Fibroblast of skin of abdomen (primary cell): ENCODE measurements around the gene WDR27.

Experiments
- DNase-seq: peaks from one replicate; pipeline ENCODE4 v3.0.0-alpha.2; 2013

Gene WDR27

DNA sequence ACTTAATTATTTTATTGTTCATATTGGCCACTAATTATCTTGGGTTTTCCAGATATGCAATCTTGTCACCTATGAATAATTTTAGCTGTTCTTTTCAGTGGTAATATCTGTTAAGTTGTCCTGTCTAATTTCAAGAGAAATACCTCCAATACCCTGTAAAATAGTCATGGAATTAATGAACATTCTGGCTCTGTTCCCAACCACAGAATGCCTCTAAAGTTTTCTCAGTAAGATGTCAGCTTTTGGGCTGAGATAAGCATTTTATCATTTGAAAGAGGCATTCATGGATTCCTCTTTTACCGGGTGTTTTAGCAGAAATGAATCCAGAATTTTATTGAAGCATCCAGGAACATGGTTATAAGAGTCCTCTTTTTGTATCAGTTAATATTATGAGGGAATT lies 109.3 kb downstream of the WDR27 start:
- DNase-seq, result peak; percentile 89

DNA sequence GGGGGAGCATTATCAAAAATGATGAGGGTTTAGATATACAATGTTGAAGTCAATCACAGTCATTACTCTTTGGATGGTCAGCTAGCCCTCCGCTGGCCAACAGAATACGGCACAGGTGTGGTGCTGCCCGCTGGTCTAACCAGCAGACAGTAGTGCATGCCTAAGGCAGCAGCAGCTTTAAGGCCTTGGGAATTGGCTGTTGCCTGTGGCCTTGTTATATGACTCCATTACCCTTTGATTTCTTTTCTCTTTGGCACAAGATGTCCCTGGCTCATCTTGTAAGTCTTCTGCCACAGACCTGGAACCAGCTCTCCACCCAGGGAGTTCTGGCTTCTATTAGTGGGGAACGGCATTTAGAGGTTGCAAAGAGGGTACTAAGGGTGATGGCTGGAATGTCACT lies 110.2 kb downstream of the WDR27 start:
- no peak for DNase-seq

DNA sequence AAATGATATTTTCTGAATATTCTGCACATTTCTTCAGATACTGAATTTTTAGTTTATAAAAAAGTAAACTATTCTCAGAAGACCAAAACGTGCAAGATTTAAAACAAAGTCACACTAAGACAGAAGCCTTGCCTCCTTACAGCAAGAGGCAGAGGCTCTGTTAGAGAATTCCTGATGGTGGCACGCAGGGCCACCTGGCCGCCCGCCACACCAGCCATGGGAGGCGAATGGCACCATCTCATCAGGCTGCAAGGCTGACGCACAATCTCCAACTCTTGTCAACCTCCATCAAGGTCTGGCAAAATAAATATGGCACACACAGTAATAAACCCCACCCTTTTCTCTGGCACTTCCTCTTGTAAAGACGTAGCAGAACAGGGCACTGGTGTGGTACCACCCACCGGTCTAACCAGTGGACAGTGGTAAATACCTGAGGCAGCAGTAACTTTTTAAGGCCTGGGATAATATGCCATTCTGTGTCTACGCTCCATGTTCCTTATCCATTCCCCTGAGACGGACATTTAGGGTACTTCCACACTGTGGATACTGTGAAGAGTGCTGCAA lies 111.4 kb downstream of the WDR27 start:
- DNase-seq, result no peak

DNA sequence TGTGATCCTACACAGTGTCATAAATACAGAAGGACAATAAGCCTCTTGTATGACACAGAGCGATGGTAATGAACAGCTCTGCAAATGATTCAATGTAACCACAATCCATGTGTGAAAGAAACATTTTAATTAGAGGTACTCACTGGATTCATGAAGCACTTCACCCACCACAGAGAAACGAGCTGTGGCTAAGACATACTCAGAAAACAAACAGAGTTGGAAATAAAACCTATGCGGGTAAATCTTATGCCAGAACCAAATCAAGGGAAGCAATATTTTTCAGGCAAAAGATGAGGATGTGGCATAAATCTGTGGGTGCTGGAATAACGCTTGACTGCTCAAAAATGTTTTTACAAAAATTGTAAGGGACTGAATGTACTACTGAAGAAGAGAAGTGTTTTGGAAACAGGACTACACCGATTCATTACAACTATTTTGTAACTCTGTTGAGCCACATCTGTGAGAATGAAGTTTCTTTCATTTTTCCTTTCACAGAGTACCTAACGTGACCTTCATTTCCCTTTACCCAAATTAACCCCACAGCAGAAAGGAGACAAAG lies 112.1 kb downstream of the WDR27 start:
- peak; percentile 84 for DNase-seq

DNA sequence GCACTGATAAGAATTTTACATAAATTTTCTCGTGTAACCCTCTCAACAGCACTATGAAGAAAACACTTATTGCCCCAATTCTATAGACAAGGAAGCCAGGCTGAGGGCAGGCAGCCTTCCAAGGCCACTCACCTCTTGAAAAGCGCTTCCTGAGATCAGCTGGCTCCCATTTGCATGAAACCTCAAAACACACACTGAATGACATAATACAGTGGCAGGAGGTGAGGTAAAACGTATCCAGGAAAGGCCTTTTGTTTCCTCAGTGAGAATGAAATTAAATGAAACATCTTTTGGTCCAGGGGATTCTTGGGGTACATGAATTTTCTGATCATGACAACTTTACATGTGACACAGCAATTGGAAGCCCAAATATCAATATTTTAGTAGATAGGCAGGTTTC lies 112.5 kb downstream of the WDR27 start:
- DNase-seq, result peak; percentile 59

DNA sequence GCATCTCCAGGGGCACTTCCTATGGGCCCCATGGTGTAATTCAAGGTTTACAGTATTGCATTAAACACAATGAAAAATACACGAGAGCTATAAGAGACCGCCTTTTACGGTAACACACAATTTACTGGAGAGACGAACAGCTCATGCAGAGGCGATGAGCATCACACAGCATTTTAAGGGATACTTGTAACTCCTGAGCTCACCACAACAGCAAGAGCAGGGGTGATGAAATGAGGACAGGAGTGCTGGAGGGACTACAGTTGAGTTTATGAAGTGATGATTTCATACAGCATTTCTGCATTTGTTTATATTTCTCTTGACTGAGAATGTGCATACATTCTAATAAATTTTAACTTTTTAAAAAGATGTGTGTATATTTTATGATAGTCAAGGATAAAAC lies 113.9 kb downstream of the WDR27 start:
- peak; percentile 74 for DNase-seq

DNA sequence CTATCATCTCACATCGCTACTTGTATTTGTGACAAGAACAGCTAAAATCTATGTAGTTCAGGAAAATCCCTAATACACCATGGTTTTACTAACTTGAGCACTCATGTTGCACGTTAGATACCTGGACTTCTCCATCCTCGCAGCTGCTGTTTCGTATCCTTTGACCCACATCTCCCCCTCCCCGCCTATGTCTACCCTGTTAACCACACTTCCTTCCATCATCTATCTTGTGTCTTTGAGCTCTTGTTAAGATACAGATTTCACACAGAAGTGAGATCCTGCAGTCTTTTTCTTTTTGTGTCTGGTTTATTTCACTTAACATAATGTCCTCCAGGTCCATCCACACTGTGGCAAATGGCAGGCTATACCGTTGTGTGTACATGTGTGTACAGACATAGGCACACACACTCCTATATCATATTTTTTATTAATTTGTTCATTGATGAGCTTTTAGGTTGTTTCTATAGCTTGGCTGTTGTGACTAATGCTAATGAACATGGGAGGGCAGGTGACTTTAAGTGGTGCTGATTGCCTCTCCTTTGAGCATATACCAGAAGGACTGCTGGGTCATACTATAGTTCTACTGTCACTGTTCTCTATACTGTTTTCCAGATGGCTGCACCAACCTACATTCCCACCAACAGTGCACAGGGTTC lies 117.8 kb downstream of the WDR27 start:
- DNase-seq, result no peak

DNA sequence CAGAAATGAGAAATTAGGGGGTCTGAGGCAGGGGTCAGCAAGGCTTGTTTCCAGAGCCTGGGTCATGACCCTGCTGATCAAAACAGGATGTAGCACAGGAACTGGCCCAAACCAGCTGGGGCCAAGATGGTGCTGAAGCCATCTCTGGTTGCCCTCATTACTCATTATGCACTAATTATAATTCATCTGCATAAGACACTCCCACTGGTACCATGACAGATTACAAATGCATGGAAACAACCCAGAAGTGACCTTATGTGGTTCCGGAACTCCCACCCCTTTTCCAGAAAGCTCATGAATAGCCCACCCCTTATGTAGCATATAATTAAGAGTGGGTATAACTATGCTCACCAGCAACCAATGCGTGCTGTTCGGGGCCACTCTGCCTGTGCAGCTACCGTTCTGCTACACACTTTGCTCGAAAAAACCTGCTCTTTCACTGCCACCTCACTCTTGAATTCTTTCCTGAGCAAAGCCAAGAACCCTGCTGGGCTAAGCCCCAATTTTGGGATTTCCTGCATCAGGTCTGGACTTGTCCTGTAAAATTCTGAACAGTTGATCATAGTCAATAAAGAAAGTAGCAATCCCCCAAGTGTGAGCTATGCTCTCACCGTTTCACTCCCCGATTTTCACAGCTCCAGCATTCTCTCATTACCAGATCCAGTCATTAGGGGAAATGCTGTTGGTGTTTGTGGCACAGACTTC lies 122.3 kb downstream of the WDR27 start:
- DNase-seq, result no peak

DNA sequence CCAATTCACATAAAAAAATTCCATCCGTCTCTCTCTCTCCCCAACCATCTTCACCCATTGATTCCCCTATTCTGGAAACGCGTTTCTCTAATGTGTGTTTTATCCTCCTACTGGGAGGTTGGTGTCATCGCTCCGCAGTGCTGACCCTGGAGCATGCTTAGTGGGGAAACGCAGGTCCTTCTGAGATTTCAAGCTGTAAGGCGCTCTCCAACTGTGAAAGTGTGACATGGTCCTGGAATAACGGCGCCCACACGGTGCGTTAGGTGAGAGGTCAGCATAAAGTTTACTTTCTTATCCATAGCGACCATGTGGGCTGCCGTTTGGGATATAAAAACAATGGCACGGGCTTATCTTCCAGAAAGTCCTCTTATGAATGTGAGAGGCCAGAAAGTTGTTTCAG lies 123.9 kb downstream of the WDR27 start:
- no peak for DNase-seq

DNA sequence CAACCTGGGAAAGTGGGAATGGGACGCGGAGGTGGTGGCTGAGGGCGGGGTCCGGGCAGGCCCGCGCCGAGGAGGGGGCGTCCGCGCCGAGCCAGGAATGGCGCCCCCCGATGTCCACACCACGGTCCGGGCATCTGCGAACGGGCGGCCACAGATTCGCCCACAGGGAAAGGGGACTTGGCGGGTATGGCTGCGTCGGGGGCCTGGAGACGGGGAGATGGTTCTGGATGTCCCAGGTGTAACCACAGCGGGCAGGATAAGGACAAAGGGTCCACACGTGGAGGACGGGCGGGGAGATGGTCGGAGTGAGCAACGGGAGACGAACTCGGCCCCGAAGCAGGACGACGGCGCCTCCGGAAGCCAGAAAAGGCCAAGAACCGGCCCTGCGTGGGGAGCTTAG lies 124.6 kb downstream of the WDR27 start:
- no peak for DNase-seq

DNA sequence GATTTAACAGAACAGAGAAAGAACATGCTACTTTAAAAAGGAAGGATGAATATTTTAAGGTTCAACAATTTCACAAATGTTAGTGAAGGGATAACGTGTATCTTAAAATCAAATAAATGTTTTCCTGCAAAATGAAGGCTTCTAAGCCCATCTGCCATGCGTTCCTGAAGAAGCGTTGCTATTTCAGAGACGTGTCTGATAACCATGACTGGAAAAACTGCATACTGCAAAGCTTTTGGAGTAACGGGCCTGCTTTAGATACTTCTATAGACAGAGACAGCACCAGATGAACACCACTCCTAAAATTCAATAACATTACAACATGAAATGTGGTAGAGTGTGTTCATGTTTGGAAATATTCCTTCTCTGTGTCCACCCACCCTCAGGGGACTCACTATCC lies 126.0 kb downstream of the WDR27 start:
- no peak for DNase-seq

DNA sequence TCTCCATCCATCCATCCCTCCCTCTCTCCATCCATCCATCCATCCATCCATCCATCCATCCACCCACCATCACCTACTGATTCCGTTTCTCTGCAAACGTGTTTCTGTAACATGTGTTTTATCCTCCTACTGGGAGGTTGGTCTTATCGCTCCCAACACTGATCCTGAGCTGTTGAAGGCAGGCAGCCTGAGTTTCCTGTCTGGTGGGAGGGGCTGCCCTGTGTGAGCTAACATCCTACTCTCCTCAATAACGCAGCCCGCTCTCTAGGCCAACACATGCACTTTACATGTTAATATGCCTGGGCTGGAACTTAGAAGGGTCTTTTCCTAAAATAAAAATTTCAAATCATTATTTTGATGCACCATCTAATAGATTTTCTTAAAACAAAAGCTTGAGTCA lies 126.5 kb downstream of the WDR27 start:
- DNase-seq, result no peak

DNA sequence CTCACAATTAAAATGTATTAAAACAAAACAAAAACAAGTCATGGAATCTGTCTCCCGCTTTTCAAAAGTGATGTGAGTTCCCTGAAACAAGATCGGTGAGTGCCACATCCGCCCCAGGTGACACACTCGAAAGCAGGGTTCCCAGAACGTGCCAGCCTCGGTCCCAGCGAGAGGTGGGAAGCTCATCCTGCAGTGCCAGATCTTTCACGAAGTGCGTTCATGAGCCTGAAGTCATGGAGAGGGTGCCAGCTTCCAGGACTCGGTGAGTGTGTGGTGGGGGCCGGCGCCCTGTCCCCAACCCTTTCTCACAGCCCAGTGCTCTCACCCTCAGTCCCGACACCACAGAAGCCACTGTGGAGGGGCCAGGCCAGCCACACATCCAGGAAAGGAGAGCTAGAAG lies 127.4 kb downstream of the WDR27 start:
- DNase-seq, result no peak

DNA sequence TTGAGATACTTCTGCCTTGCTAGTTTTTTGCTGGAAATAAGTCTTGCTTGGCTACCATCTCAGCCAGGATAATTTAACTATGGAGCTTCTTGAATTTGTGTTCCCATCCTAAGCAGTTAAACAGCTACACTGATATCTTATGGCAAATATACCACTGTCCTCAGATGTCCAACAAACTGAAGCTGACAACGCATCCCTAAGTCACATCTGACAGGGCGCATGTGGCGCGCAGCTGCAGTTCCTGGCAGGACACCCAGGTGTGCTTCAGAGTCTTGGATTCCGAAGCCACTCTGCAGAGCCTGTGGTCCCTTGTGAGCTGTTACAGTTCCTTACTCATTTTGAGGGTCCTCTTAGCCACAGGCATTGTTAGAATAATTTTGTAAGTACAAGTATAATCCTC lies 127.9 kb downstream of the WDR27 start:
- peak; percentile 39 for DNase-seq

DNA sequence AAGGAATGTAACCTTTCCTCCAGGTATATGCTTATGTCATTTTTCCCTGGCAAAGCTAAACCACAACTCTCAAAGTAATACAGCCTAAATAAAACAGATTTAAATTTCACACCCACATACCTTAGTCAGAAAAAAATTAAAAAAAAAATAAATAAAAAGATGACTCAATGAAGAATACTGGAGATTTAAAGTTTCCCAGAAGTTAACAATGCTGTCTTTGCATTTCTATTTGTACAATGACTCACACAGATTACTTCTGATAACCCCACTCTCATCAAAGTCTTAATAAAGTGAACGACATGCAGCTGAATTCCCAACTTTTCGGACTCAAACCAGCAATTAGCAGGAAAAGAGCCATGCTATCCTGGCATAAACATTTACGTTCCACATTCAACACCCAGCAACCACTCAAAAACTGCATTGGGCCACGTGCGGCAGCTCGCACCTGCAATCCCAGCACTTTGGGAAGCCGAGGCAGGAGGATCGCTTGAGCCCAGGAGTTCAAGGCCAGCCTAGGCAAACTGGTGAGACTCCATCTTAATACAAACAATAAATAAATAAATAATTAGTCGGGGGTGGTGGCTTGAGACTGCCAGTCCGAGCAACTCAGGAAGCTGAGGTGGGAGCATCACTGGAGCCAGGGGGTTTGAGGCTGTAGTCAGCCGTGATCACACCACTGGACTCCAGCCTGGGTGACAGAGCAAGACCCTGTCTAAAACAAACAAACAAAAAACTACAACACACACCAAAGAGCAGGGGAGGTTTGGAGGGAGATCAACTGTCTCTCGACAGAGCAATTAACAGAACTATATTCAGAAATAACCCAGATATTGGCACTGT lies 130.5 kb downstream of the WDR27 start:
- peak; percentile 66 for DNase-seq

DNA sequence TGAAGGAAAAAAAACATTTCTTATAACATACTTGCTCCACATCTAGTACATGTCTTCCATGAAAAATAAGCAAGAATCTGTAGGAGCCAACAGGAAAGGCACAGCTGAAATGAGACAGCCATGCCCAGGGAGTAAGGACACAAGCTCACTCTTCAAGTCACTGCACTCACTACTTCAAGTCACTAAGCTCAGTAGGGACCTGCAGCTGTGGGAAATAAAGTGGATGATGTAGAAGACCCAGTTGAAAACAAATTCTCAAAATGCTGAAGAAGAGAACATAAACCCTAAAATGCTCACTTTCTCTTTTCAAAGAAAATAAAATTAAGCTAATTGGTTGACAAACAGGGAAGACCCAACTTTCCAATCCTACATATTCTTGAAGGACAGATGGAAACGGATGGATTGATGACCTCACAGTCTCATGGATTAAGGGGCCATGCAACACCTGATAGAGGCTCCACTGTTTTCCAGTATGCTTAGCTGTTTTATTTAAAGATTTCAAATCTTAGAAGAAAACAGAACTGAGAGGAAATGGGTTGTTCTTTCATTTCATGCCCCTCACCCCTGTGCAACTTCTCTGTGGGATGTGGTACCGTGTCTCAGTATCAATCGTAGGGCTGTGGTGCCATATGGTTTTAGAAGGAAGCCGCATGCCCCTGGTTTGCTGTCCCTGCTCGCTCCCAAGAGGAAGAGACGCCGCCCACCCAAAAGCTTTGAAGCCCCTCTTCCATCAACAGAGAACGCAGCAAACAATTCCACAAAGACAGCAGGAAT lies 133.3 kb downstream of the WDR27 start:
- no peak for DNase-seq

DNA sequence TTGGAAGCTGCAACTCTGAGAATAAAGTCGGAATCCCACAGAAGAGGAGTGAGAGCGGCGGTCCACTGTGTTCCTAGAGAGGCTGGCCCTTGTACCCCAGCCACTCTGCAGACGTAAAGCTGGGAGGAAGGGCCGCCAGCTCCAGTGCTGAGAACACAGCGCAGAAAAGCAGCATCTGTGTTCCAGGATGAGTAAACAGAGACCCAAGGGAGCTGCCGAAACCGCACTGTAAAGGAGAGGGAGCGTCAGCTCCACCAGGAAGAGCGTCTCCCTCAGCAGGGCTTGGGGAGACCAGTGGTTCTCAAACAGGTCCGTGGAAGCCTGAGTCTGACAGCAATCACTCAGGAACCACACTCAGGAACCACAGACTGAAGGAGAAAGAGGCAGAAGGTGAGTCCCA lies 134.0 kb downstream of the WDR27 start:
- DNase-seq, result peak; percentile 56

DNA sequence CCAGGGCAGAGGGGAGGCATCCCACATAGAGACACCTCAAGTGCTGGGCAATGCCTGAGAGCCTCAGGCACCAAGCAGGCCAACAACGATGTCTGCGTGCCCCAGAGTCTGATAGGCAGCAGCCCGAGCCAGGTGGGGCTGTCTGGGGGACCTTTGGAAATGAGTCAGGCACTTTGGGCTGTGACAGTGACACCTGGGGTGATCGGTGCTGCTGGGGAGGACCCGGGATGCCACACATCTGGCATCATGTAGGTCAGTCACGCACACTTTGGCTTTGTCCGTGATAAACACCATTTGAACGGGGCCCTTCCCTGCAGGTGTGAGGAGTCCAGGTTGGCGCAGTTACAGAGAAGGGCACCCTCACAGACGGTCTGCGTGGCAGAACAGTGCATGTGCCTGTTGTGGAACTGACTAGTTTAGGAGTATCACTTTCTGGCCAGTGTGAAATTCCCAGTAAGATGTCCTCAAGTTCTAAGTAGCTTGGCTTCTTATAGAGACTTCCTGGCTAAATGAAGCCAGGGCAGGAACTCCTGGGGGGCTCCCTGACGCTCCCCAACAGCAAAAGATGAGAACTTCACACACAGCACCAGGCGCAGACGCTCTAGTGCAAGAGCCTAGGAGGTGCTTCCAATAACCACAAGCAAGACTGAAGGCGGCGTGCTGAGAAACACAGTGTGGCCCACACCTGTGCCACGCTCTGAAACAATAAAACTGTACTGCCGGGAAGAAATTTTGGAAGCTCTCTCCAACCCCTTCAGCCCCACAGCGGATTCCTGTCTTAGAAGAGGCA lies 134.7 kb downstream of the WDR27 start:
- no peak for DNase-seq

DNA sequence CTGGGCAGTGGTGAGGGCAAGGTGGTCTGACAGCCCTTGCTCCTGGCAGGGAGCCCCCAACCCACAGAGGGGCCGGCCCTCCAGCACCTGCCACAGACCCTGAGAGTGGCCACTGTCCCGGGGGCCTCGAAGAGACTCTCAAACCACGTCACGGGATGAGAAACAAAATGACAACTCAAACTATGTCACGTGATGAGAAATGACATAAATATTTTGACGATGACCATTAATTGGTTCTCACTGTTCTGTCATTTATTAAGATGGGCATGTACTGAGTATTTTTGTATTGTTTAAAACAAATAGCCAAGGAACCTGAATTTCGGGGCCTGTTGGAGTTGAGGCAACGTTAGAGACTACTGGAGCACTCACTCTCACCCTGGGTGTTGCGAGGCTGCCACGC lies 135.5 kb downstream of the WDR27 start:
- DNase-seq, result no peak

DNA sequence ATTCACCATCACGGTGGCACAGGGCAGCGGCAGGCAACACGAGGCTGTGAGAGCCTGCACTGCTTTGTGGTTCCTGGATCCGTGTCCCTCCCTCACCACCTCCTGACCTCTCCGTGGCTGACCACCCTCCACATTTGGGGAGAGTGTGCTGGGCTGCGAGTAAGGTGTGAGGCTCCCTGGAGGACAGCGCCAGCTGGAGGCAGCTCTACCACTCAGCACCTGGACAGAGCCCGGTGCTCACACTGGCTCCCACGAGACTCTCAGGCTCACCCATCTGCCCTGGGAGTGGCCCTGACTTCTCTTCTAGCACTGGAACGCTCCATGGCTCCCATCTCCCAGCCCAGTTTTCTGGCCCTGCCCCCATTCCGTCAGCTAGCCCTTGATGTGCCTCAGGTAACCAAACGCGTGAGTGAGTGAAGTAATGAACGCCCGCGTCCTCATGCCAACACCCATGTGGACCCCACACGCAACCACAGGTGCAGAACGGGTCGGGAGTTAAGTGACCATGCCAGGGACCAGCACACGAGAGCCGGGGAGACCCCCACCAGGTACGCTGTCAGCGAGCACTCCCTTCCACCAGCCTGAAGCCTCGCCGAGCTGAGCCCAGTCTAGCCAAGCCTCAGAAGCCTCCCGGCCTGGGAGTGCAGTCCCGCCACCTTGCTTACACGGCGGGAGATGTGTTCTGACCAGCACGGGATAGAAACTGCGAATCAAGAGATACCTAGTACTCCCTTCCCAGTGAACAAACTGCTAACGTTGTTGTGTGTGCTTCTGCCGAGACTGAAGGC lies 137.2 kb downstream of the WDR27 start:
- no peak for DNase-seq

DNA sequence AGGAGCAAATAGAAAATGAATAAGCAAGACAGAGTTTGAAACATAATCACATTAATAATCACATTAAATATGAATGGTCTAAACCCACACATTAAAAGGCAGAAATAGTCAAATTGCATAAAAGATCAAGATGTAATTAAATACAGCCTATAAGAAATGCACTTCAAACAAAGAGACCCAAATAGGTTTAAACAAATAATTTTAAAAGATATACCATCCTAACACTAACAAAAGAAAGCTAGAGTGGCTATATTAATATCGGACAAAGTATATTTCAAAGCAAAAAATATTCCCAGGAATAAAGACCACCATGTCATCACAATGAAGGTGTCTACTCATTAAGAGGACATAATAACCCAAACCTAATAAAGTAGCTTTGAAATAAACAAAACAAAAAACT lies 140.2 kb downstream of the WDR27 start:
- DNase-seq, result no peak
